ENCODE results near the gene IL3RA. TPM values are rescaled to one million over a fixed set of nuclear protein-coding genes. Genes with fewer than 3 reads are reported as not detected.

IL3RA gene
- polyA plus RNA-seq, 1 donor (not counting 4 experiments of a cell fraction or from before 2014, with no cell fraction given): not detected

- Histone ChIP-seq H4K20me1 (ENCODE audit: control insufficient read depth, extremely low read depth, insufficient read depth, low read length) (no peaks in the 10 kb centered on the region), H3K9me1 (ENCODE audit: control insufficient read depth, extremely low read depth, insufficient read depth, low read length) (no peaks in the 10 kb centered on the region), H3K9me3 (ENCODE audit: control insufficient read depth, low read depth, low read length) (no peaks in the 10 kb centered on the region), H3K9ac (ENCODE audit: control insufficient read depth, extremely low read depth, insufficient read depth, low read length) (no peak overlapping the region), H3K27me3 (ENCODE audit: control insufficient read depth, extremely low read depth, insufficient read depth, low read length) (no peaks in the 10 kb centered on the region), H3K79me2 (ENCODE audit: control insufficient read depth, insufficient read depth, low read length) (peaks cover under 1% of the 10 kb centered on the region), H2AFZ (ENCODE audit: control insufficient read depth, low read length) (no peak overlapping the region), H3K27ac (ENCODE audit: control insufficient read depth, insufficient read depth, low read length) (no peak overlapping the region), H3K4me2 (ENCODE audit: control insufficient read depth, extremely low read depth, insufficient read depth, low read depth, low read length) (no peak overlapping the region), H3K4me3 (ENCODE audit: control insufficient read depth in 2 of 3, extremely low read depth in 1 of 3, insufficient read depth in 2 of 3, low read depth in 1 of 3, low read length in 3 of 3) (no peak overlapping the region), H3K36me3 (ENCODE audit: control insufficient read depth in 2 of 2, extremely low read depth in 1 of 2, insufficient read depth in 2 of 2, low read length in 2 of 2) (peaks cover 12 to 21% of the 10 kb centered on the region in 2 experiments), H3K4me1 (ENCODE audit: control insufficient read depth, extremely low read depth, insufficient read depth, low read length) (no peaks in the 10 kb centered on the region)
- dilution Hi-C loops (cut with MboI; ENCODE audit: extremely low pct_ligation_motif_present, low sequenced_read_pairs): no loop called here
- TF ChIP-seq, protein P1, sequence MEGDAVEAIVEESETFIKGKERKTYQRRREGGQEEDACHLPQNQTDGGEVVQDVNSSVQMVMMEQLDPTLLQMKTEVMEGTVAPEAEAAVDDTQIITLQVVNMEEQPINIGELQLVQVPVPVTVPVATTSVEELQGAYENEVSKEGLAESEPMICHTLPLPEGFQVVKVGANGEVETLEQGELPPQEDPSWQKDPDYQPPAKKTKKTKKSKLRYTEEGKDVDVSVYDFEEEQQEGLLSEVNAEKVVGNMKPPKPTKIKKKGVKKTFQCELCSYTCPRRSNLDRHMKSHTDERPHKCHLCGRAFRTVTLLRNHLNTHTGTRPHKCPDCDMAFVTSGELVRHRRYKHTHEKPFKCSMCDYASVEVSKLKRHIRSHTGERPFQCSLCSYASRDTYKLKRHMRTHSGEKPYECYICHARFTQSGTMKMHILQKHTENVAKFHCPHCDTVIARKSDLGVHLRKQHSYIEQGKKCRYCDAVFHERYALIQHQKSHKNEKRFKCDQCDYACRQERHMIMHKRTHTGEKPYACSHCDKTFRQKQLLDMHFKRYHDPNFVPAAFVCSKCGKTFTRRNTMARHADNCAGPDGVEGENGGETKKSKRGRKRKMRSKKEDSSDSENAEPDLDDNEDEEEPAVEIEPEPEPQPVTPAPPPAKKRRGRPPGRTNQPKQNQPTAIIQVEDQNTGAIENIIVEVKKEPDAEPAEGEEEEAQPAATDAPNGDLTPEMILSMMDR (optimal IDR thresholded peaks at IDR 0.05 in 1 of 3, IDR thresholded peaks at IDR 0.05 in 1 of 3, conservative IDR thresholded peaks at IDR 0.05 in 1 of 3; ENCODE audit: extremely low read depth in 1 of 3, insufficient read depth in 2 of 3, low read length in 3 of 3): no peak
- no peak for TF ChIP-seq EZH2 (IDR thresholded peaks at IDR 0.05; ENCODE audit: low read length)
- DNase-seq (ENCODE audit: low read depth, low spot score) (no peak), FAIRE-seq (no peak)
Measured at GRCh38 chrX:1400742-1401471, 64.3 kb downstream of the IL3RA start.

DNA sequence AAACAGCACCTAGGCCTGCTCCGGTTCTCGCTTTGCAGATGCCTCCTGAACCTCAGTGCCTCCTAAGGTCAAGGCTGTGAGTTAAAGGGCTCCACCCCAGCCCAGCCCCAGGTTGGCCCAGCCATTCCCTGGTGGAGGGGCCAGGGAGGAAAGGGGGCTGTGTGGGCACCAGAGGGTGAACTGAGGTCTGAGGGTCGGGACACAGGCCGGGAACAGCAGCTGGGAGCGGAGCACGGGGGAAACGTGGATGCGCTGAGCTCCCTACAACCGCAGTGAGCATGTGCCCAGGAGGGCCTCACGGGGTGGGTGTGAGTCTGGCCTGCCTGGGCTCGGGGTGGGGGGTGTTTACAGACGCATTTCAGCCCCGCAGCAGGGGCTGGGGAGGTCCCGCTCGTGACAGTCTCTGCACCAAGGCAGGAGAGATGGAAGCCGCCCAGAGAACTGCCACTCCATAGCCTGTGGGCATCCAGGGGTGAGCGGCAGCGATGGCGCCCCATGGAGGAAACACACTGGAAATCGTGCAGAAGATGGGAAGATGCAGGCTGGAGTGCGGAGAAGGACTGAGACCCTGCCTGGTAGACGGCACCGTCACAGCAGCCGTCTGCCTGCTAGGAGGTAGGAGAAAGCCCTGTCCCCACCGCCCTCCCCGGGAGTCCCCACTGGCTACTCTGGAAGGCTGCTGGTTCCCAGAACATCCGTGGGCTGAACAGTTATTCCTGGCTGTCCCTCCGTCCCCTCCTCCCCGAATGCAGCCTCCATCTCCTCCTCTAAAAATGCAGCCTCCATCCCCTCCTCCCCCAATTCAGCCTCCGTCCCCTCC lies 65.2 kb downstream of the IL3RA start:
- H3K27me3 ChIP-seq (ENCODE audit: control insufficient read depth, extremely low read depth, insufficient read depth, low read length): no peaks in the 10 kb centered on the region
- FAIRE-seq: no peak
- no peak for TF ChIP-seq EZH2 (IDR thresholded peaks at IDR 0.05; ENCODE audit: low read length)
- TF ChIP-seq, protein P1 (optimal IDR thresholded peaks at IDR 0.05 in 1 of 3, IDR thresholded peaks at IDR 0.05 in 1 of 3, conservative IDR thresholded peaks at IDR 0.05 in 1 of 3; ENCODE audit: extremely low read depth in 1 of 3, insufficient read depth in 2 of 3, low read length in 3 of 3): no peak
- H2AFZ ChIP-seq (ENCODE audit: control insufficient read depth, low read length): no peak overlapping the region
- no peak overlapping the region for H3K27ac ChIP-seq (ENCODE audit: control insufficient read depth, insufficient read depth, low read length)
- dilution Hi-C loops (cut with MboI; ENCODE audit: extremely low pct_ligation_motif_present, low sequenced_read_pairs): no loop called here
- H4K20me1 ChIP-seq (ENCODE audit: control insufficient read depth, extremely low read depth, insufficient read depth, low read length): no peaks in the 10 kb centered on the region
- no peak overlapping the region for H3K4me2 ChIP-seq (ENCODE audit: control insufficient read depth, extremely low read depth, insufficient read depth, low read depth, low read length)
- no peaks in the 10 kb centered on the region for H3K4me1 ChIP-seq (ENCODE audit: control insufficient read depth, extremely low read depth, insufficient read depth, low read length)
- H3K9me3 ChIP-seq (ENCODE audit: control insufficient read depth, low read depth, low read length): no peaks in the 10 kb centered on the region
- H3K9ac ChIP-seq (ENCODE audit: control insufficient read depth, extremely low read depth, insufficient read depth, low read length): no peak overlapping the region
- peaks cover 12 to 18% of the 10 kb centered on the region in 2 experiments for H3K36me3 ChIP-seq (ENCODE audit: control insufficient read depth in 2 of 2, extremely low read depth in 1 of 2, insufficient read depth in 2 of 2, low read length in 2 of 2)
- no peak overlapping the region for H3K4me3 ChIP-seq (ENCODE audit: control insufficient read depth in 2 of 3, extremely low read depth in 1 of 3, insufficient read depth in 2 of 3, low read depth in 1 of 3, low read length in 3 of 3)
- no peaks in the 10 kb centered on the region for H3K9me1 ChIP-seq (ENCODE audit: control insufficient read depth, extremely low read depth, insufficient read depth, low read length)
- no peaks in the 10 kb centered on the region for H3K79me2 ChIP-seq (ENCODE audit: control insufficient read depth, insufficient read depth, low read length)
- no peak for DNase-seq (ENCODE audit: low read depth, low spot score)
